NB4 (cell line): ENCODE results near the gene CASP10.
A peak's percentile ranks its signal among the peaks of the same experiment; 100 is the strongest.

Source experiments
- DNase-seq: peaks from one replicate; pipeline ENCODE4 v3.0.0; 2010; ENCODE audit warnings: low read depth
- H3K4me3 ChIP-seq: one replicate; pipeline ENCODE4 v1.5.1; 2011; ENCODE audit warnings: mild to moderate bottlenecking, low read depth, low read length, moderate library complexity
- MAX ChIP-seq: IDR thresholded peaks from 2 replicates; pipeline ENCODE4 v1.6.1; 2011; ENCODE audit warnings: low read depth, low read length
- MYC ChIP-seq: IDR thresholded peaks from 2 replicates; pipeline ENCODE4 v1.6.1; 2011; ENCODE audit warnings: low read depth, low read length
- POLR2A ChIP-seq: IDR thresholded peaks from 2 replicates; pipeline ENCODE4 v1.6.1; 2011; ENCODE audit warnings: mild to moderate bottlenecking; ENCODE audit not compliant: insufficient read length; ENCODE audit errors: extremely low read depth
- TF ChIP-seq, protein P1 (sequence below): IDR thresholded peaks from one replicate; pipeline ENCODE4 v1.5.1; 2012; ENCODE audit warnings: low read depth, low read length

Gene CASP10

GRCh38 chr2:201171259-201171814 is 11.6 kb upstream of the CASP10 start:
- no peak for DNase-seq
- no peak overlapping the region for H3K4me3 ChIP-seq
- TF ChIP-seq MAX: no peak
- TF ChIP-seq, protein P1, sequence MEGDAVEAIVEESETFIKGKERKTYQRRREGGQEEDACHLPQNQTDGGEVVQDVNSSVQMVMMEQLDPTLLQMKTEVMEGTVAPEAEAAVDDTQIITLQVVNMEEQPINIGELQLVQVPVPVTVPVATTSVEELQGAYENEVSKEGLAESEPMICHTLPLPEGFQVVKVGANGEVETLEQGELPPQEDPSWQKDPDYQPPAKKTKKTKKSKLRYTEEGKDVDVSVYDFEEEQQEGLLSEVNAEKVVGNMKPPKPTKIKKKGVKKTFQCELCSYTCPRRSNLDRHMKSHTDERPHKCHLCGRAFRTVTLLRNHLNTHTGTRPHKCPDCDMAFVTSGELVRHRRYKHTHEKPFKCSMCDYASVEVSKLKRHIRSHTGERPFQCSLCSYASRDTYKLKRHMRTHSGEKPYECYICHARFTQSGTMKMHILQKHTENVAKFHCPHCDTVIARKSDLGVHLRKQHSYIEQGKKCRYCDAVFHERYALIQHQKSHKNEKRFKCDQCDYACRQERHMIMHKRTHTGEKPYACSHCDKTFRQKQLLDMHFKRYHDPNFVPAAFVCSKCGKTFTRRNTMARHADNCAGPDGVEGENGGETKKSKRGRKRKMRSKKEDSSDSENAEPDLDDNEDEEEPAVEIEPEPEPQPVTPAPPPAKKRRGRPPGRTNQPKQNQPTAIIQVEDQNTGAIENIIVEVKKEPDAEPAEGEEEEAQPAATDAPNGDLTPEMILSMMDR: no peak
- no peak for TF ChIP-seq POLR2A
- no peak for TF ChIP-seq MYC

DNA sequence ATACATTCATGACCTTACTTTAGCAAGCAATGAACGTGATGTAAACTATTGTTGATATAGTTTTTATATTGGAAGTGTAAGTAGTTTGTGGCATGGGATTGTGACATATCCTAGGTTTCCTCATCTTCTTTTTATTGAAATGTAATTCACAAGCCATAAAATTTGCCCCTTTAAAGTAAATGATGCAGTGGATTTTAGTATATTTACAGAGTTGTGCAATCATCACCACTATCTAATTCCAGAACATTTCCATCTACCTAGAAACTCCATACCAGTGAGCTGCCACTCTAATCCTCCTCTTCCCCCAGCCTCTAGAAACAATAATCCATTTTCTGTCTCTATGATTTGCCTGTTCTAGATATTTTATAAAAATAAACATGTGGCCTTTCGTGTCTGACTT is 10.7 kb upstream of the CASP10 start:
- H3K4me3 ChIP-seq: no peak overlapping the region
- no peak for DNase-seq
- TF ChIP-seq MAX (no peak), POLR2A (no peak), MYC (no peak)
- TF ChIP-seq, protein P1: no peak

DNA sequence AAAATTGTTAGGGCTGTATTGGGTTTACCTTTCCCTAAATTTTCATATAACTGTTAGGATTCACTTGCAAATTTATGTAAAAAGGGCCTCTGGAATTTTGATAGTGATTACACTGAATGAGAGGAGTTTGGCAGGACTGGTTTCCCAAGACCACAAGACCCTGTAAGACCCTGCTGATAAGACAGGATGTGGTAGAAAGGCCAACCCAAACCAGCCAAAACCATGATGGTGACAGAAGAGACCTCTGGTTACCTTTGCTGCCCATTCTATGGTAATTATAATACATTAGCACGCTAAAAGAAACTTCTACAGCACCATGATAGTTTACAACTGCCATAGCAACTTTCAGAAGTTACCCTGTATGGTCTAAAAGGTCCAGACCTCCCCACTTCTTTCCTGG is 8.3 kb upstream of the CASP10 start:
- TF ChIP-seq MYC (no peak), POLR2A (no peak), MAX (no peak)
- TF ChIP-seq, protein P1: no peak
- DNase-seq: no peak
- no peak overlapping the region for H3K4me3 ChIP-seq

DNA sequence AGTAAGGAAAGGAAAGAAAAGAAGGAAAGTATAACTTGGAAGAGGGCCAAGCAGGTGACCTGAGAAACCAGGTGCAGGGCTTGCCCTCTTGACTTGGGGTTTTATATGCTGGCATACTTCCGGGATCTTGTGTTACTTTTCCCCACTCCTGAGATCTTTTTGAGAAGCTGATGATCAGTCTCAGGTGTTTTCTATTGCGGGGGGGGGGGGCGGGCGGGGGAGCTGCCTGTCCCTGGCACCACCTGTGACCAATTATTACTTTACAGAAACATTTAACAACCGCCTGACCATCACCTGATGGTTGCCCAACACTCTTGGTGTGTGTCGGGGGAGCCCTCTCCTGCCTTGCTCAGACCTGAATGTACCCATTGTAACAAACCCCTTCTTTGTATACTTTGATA is 6.9 kb upstream of the CASP10 start:
- H3K4me3 ChIP-seq: no peak overlapping the region
- TF ChIP-seq MAX (no peak), POLR2A (no peak), MYC (no peak)
- TF ChIP-seq, protein P1: no peak
- no peak for DNase-seq

- TF ChIP-seq MYC (no peak), MAX (no peak), POLR2A (no peak)
- TF ChIP-seq, protein P1: no peak
- DNase-seq: peak; percentile 44
- H3K4me3 ChIP-seq: no peak overlapping the region
Observed at GRCh38 chr2:201180010-201180409, 2.9 kb upstream of the CASP10 start.
